SK-N-MC (cell line): ENCODE measurements around the gene ZC3H4.

ENCODE experiments used
- EZH2 ChIP-seq: fragments of 200-600 bp; sonication (generic); IDR thresholded peaks from one replicate; pipeline ENCODE4 v1.6.1; 2017; ENCODE audit warnings: antibody characterized with exemption
- FOXP2 ChIP-seq: optimal IDR thresholded peaks from 2 replicates; pipeline ENCODE3; 2011; ENCODE audit warnings: mild to moderate bottlenecking, moderate library complexity; ENCODE audit not compliant: insufficient read depth; ENCODE audit errors: extremely low read length, control extremely low read depth
- POLR2AphosphoS5 ChIP-seq: IDR thresholded peaks from 2 replicates; pipeline ENCODE4 v1.6.1; 2012; ENCODE audit warnings: mild to moderate bottlenecking, low read depth, low read length, borderline replicate concordance

DNA sequence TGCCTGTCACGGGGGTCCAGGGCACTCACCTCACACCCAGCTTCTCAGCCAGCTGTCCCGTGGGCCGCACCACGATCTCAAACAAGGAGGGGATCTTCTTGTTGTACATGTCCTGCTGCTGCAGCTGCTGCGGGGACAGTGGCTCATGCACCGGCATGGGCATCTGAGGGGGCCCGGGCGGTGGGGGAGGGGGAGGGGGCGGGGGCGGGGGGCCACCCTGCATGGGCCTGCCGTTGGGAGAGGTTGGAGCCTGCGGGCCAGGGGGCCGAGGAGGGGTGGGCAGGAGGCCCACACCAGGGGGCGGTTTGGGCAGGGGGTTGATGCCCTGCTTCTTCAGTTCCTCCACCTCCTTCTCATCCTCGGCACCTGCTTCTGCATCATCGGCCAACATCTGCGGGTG, 41.3 kb downstream of the ZC3H4 start:
- TF ChIP-seq FOXP2 (no peak), EZH2 (no peak), POLR2AphosphoS5 (no peak)
